GM12875 (cell line): ENCODE results near the gene NCKAP5L.

Source experiments
- H3K4me3 ChIP-seq: one replicate; pipeline ENCODE4 v1.5.1; 2011; ENCODE audit warnings: low read depth, low read length, control low read depth
- TF ChIP-seq, protein P1 (sequence below): IDR thresholded peaks from 2 replicates; pipeline ENCODE4 v1.5.1; 2011; ENCODE audit warnings: low read depth, mild to moderate bottlenecking, control low read depth, inconsistent platforms, low read length, moderate library complexity, borderline replicate concordance; ENCODE audit not compliant: insufficient read depth

NCKAP5L gene

DNA sequence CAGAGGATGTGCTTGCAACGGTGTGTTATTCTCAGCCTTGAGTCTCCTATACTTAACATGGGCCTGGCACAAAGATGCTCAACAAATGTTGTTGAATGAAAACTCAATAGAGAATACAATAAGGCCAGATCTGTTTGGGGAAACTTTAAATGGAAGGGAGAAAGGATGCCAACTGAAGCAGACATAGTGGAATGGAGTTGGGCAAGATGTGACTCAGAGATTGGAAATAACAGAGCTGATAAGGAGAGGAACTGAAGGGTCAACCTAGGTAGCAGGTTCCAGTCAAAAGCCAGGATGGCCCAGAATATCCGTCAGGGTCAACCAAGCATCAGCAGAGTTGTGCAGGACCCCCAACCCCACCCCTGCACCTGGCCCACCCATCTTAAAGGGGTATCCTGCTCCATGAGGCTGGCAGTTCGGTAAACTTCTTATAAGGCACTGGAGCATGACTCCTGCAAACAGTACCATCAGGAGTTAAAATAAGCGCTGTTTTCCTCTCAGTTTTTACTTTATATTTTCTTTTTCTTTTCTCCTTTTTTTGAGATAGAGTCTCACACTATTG is 15.7 kb upstream of the NCKAP5L start:
- TF ChIP-seq, protein P1, sequence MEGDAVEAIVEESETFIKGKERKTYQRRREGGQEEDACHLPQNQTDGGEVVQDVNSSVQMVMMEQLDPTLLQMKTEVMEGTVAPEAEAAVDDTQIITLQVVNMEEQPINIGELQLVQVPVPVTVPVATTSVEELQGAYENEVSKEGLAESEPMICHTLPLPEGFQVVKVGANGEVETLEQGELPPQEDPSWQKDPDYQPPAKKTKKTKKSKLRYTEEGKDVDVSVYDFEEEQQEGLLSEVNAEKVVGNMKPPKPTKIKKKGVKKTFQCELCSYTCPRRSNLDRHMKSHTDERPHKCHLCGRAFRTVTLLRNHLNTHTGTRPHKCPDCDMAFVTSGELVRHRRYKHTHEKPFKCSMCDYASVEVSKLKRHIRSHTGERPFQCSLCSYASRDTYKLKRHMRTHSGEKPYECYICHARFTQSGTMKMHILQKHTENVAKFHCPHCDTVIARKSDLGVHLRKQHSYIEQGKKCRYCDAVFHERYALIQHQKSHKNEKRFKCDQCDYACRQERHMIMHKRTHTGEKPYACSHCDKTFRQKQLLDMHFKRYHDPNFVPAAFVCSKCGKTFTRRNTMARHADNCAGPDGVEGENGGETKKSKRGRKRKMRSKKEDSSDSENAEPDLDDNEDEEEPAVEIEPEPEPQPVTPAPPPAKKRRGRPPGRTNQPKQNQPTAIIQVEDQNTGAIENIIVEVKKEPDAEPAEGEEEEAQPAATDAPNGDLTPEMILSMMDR = no peak
- no peak overlapping the region for H3K4me3 ChIP-seq

DNA sequence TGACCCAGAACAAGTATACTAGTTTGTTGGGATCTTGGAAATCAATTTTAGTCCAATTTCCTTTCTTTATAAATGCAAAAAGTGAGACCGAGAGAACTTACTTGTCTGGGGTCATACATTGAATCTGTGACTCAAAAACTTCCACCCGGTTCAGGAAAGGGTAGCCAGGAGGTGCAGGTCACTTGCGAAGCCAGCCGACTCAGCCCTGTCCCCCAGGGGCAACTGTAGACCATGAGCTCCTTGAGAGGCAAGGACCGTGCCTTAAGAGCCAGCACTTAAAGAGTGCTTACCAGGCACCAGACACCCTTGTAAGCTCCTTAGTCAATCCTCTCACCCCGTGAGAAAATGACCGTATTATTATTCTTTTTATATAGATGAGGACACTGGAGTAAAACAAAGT is 15.2 kb upstream of the NCKAP5L start:
- H3K4me3 ChIP-seq = peak overlapping the region; percentile 67
- TF ChIP-seq, protein P1 = no peak

DNA sequence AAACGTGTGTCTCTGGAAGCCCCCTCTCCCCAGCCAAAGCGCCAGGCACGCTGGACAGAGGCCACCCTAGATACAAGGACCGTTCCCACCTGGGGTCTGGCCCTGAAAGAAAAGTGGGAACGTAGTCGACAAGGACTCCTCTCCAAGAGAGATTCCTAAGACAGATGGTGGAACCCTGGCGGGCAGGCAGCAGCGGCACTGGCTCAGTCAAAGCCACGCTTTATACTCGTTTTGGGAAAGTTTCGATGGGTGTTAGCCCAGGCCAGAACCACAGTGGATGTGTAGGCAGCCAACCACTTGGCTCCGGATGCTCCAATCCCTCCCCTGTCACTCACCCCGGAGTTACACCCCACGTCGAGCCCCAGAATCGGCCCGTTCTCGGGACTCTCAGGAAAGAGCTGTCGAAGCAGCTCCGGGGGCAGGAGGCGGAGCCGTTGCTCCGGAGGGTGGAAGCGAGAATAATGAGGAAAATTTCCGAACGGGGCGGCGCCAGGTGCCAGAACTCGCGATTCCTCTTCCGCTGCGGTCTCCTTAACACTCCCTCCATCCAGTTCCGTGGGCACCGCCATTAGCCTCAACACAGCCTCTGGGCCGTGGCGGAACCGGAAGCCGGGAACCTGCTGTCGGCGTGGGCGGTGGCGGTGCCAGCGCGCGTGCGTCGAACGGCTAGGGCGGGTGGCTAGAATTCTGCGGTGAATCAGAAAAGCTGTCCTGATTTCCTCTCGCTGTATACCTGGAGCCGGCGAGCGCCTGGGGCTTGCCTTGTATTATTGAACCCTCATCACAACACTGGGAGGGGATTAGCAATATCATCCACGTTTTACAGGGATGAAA is 14.5 kb upstream of the NCKAP5L start, which contains the start of gene BCDIN3D:
Gene BCDIN3D (minus strand): TSS at position 588 of the 834 bp plus-strand sequence. CDS start 19 bp downstream, at position 569.
- TF ChIP-seq, protein P1 = no peak
- H3K4me3 ChIP-seq = peak within 1 kb of the TSS; percentile 67

DNA sequence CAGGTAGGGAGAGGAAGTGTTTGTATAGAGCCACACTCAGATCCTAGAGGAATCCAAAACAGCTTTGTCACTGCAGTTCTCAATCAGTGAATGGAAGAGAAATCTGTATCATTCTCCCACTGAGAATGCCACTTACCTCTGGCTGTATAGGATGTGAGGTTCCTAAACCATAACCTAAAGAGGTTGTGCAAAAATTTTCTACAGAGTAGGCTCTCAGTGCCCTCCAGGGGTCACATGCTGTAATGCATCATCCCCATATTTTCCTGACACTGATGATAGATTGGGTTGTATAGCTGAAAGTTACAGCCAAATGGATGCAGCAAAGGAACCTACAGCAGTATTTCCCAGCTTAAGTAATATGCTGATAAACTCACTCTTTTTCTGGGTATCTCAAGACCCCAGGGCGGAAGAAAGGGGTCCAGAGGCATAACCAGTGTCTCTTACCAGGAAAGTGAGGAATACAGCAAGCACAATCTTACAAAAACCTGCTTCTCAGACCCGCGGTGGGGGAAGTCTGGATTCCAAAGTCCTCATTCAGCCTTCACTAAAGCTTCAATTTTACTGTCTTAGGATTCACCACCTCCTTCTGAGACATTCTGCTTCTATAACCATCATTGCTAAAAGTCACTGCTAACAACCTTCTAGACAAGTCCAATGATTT is 10.9 kb upstream of the NCKAP5L start:
- TF ChIP-seq, protein P1 = peak; percentile 67; the same call in 1 of the 2 replicates
- H3K4me3 ChIP-seq = no peak overlapping the region

DNA sequence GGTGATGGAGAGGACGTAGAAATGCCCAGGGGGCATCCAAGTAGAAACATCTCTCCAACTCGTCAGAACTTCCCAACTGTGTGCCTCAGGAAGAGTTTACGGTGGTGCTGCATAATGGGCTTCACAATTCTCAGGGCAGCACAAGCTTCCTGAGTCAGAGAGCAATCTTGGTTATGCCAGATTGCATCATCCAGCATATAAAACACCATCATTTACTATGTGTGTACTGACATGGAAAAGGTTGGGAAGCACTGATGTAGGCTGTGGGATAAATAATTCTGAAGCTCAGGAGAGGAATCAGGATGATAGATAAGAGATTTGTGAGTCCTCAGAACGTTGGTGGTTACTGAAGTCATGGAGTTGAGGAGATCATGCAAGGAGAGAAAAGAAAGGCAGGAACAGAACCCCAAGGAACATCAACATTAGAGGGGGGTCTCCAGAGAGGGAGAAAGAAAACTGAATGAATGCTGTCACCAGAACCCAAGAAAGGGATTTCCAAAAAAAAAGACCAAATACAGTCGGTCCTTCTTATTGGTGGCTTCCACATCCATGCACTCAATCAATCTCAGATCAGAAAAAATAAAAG is 4.7 kb upstream of the NCKAP5L start:
- TF ChIP-seq, protein P1 = no peak
- no peak overlapping the region for H3K4me3 ChIP-seq

DNA sequence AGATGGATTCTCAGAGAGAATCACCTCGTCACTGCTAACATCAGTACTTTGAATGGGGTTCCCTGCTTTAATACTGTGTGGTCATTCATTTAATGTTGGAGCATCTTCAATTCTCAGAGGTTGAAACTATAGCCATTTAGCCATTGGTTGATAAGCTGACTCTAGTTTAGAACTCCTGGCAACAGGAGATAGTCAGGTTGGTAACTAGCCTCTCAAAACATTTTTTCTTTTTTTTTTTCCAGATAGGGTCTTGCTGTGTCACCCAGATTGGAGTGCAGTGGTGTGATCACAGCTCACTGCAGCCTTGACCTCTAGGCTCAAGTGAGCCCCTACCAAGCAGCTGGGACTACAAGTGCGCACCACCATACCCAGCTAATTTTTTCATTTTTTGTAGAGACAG is 3.5 kb upstream of the NCKAP5L start:
- H3K4me3 ChIP-seq = no peak overlapping the region
- TF ChIP-seq, protein P1 = no peak
